HL-60/S4 treated with retinoic acid at 250 ng/mL for 4 days and 3 days (cell line): ENCODE results near the gene PGK1.

ENCODE experiments used
- in situ Hi-C: fragments of 300-500 bp; cut with MboI; formaldehyde crosslinking; loops from 2 replicates; pipeline ENCODE4 v1.7.0; 2022; ENCODE audit warnings: low sequenced_read_pairs

PGK1 gene

DNA sequence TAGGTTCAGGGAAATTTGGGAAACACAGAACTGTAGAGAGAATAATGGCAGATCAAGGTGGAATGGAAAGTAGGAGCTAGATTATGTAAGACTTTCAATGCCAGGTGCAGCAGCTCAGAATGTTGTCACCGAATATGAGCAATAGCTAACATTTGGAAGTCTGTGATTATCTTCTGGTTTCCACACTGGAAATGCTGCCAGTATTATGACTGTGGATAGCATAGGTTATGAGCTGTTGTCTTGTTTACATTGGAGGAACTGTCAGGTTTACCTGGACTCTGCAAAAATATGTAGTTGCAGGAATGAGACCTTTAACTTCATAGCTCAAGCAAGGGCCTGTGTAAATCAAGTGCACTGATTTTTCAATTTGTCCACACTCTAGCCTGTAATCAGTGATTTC is 61.4 kb downstream of the PGK1 start:
- in situ Hi-C loops = no loop called here

DNA sequence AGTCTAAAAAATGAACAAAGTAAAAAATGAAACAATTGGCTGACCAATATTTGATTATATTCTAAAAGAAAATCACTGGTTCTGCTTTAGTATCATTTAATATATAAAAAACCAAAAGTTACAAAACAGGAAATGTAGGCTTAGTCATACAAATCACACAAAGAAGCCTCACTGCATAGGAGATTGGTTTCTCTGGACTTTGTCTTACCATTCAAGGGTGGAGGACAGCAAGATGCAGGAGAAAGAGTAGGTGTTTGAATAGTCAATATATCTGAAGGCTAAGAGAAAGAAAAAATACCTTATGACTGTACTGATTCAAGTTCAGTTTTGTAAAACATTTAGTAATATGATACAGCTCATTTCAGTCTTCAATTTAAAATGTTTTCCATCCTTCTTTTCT is 64.0 kb downstream of the PGK1 start:
- in situ Hi-C loops = no loop called here
